ENCODE measurements around the gene DNAJB4. TPM values are rescaled to one million over a fixed set of nuclear protein-coding genes. Genes with fewer than 3 reads are reported as not detected.
A peak's percentile ranks its signal among the peaks of the same experiment; 100 is the strongest.
"Not testable (repeated sequence)": the region's sequence is repeated elsewhere in the genome, so short reads cannot be mapped to it uniquely, and the experiment has no call there.

The DNAJB4 gene
- total RNA-seq, 2 donors from 2014 or later = 10.5 to 15.9 TPM

- intact Hi-C loops (cut with DNase I, micrococcal nuclease) = no loop called here
- ATAC-seq (no peak), DNase-seq (no peak)
Observed at GRCh38 chr1:78052685-78053405, 48.1 kb downstream of the DNAJB4 start.

- intact Hi-C loops (cut with DNase I, micrococcal nuclease) = no loop called here
- ATAC-seq (no peak), DNase-seq (no peak)
Observed at GRCh38 chr1:78053498-78053897, 48.8 kb downstream of the DNAJB4 start.

- ATAC-seq (no peak), DNase-seq (no peak)
- intact Hi-C loops (cut with DNase I, micrococcal nuclease) = no loop called here
Observed at GRCh38 chr1:78054559-78054958, 49.8 kb downstream of the DNAJB4 start.

GRCh38 chr1:78054972-78055371 lies 50.2 kb downstream of the DNAJB4 start:
- peak; percentile 38 for ATAC-seq
- DNase-seq = no peak
- intact Hi-C loops (cut with DNase I, micrococcal nuclease) = no loop called here

GRCh38 chr1:78055565-78056132 lies 50.9 kb downstream of the DNAJB4 start:
- DNase-seq = no peak
- ATAC-seq = peak; percentile 87
- intact Hi-C loops (cut with DNase I, micrococcal nuclease) = no loop called here

GRCh38 chr1:78058670-78059069 lies 53.9 kb downstream of the DNAJB4 start:
- intact Hi-C loops (cut with DNase I, micrococcal nuclease) = no loop called here
- DNase-seq = no peak
- ATAC-seq = no peak

GRCh38 chr1:78060857-78061563 lies 56.3 kb downstream of the DNAJB4 start:
- DNase-seq = no peak
- no peak for ATAC-seq
- intact Hi-C loops (cut with DNase I, micrococcal nuclease) = no loop called here

- intact Hi-C loops (cut with DNase I, micrococcal nuclease) = no loop called here
- DNase-seq (no peak), ATAC-seq (peak; percentile 37)
Observed at GRCh38 chr1:78061825-78062523, 57.2 kb downstream of the DNAJB4 start.

- intact Hi-C loops (cut with DNase I, micrococcal nuclease); DNase-seq: not testable (repeated sequence)
- ATAC-seq = peak; percentile 85
Observed at GRCh38 chr1:78064886-78065285, 60.1 kb downstream of the DNAJB4 start.

Other genes with a start within 250 kb of the DNAJB4 start
- gene USP33, start 245.1 kb upstream of the DNAJB4 start, total RNA-seq = 10 to 100 TPM; 56.8 to 63.5 TPM
- 10 to 100 TPM; 13.9 to 18.3 TPM for gene MIGA1, start 225.3 kb upstream of the DNAJB4 start, total RNA-seq
- 1 to 10 TPM; 1.9 to 8.4 TPM for gene NEXN, start 116.3 kb upstream of the DNAJB4 start, total RNA-seq
- 10 to 100 TPM; 78.0 to 94.7 TPM for gene FUBP1, start 25.9 kb upstream of the DNAJB4 start, total RNA-seq
- gene GIPC2, start 41.0 kb downstream of the DNAJB4 start, total RNA-seq = 10 to 100 TPM; 30.5 to 32.4 TPM